HepG2 (cell line): ENCODE data around the gene SORBS2. TPM values are rescaled to one million over a fixed set of nuclear protein-coding genes. Genes with fewer than 3 reads are reported as not detected.
A peak's percentile ranks its signal among the peaks of the same experiment; 100 is the strongest.

Experiments used
- ATAC-seq: fragments of 200-7000 bp; cut with Tn5 transposase; 3 replicates; pipeline ENCODE4 v1.9.1; 2020; ENCODE audit warnings: mild to moderate bottlenecking, moderate library complexity
- BruUV-seq: library from RNA; stranded (reverse); fragments of 400-500 nt; replicated peaks from 2 replicates; lab custom pipeline; 2021; lab: Mats Ljungman, UMichigan
- CTCF ChIA-PET: fragments of 300-600 bp; formaldehyde crosslinking; extraction: SDS; loops from one replicate; lab custom pipeline; 2021; ENCODE audit warnings: low total read pairs, inconsistent platforms, low intra/inter-chr PET ratio; lab: Yijun Ruan, JAX
- POLR2A ChIA-PET: fragments of 350-600 bp; sonication (Branson Sonifier 250); formaldehyde crosslinking; loops from one replicate; lab custom pipeline; 2020; ENCODE audit warnings: antibody characterized with exemption, inconsistent platforms; lab: Yijun Ruan, JAX
- DNase-seq: peaks from one replicate; pipeline ENCODE4 v3.0.0-alpha.2; 2015; ENCODE audit warnings: low spot score
- FAIRE-seq: peaks from 3 replicates; lab custom pipeline; 2011; peaks lifted over from hg19 to GRCh38; lab: Jason Lieb, UNC
- H2AFZ ChIP-seq: one replicate; pipeline ENCODE4 v1.6.1; 2011; ENCODE audit warnings: low read length, inconsistent platforms
- H3K27ac ChIP-seq: fragments of 300-600 bp; 3 replicates; pipeline ENCODE4 v1.8.0; 2011; ENCODE audit warnings: mixed run types, mild to moderate bottlenecking, mixed read lengths, low read length, inconsistent platforms; ENCODE audit not compliant: insufficient read depth; ENCODE audit errors: extremely low read length
- H3K27me3 ChIP-seq, 2 experiments: fragments of 200-600 bp in 1 of 2; 2 replicates in 1 of 2; 3 replicates in 1 of 2; pipeline versions ENCODE4 v1.6.0 to v1.8.0; 2011; ENCODE audit warnings: low read length in 2 of 2, mild to moderate bottlenecking in 2 of 2, moderate library complexity in 2 of 2, inconsistent platforms in 1 of 2; ENCODE audit not compliant: insufficient read depth in 2 of 2, control insufficient read depth in 1 of 2
- H3K36me3 ChIP-seq, 2 experiments: fragments of 200-600 bp in 1 of 2; replicated peaks in 1 of 2; 2 replicates in 1 of 2; 3 replicates in 1 of 2; pipeline versions ENCODE4 v1.5.1 to v1.8.0; 2011; ENCODE audit warnings: low read length in 2 of 2, inconsistent platforms in 1 of 2; ENCODE audit not compliant: insufficient read depth in 2 of 2, control insufficient read depth in 1 of 2
- H3K4me1 ChIP-seq: 2 replicates; pipeline ENCODE4 v1.5.1; 2012; ENCODE audit warnings: low read length, inconsistent platforms; ENCODE audit not compliant: insufficient read depth
- H3K4me2 ChIP-seq: 2 replicates; pipeline ENCODE4 v1.6.0; 2011; ENCODE audit warnings: low read depth, low read length, inconsistent platforms
- H3K4me3 ChIP-seq, 3 experiments: fragments of 200-600 bp in 1 of 3; sonication (generic), shearing (Covaris generic) in 1 of 3; replicated peaks in 1 of 3; 2 replicates each; pipeline ENCODE4 v1.5.1; 2011 to 2016; ENCODE audit warnings: low read length in 3 of 3, inconsistent platforms in 2 of 3, low read depth in 2 of 3, mild to moderate bottlenecking in 2 of 3, control low read depth in 1 of 3, mixed read lengths in 1 of 3; ENCODE audit not compliant: insufficient read depth in 1 of 3
- H3K79me2 ChIP-seq: one replicate; pipeline ENCODE4 v1.6.1; 2011; ENCODE audit warnings: low read length, inconsistent platforms; ENCODE audit not compliant: insufficient read depth
- H3K9ac ChIP-seq: 2 replicates; pipeline ENCODE4 v1.6.0; 2011; ENCODE audit warnings: mild to moderate bottlenecking, low read depth, low read length, inconsistent platforms; ENCODE audit not compliant: insufficient read depth
- H3K9me3 ChIP-seq: 2 replicates; pipeline ENCODE4 v1.5.1; 2012; ENCODE audit warnings: mild to moderate bottlenecking, low read length
- H4K20me1 ChIP-seq: 2 replicates; pipeline ENCODE4 v1.6.0; 2011; ENCODE audit warnings: inconsistent platforms, mild to moderate bottlenecking, low read length, moderate library complexity; ENCODE audit not compliant: insufficient read depth
- ARID5B ChIP-seq: IDR thresholded peaks from 2 replicates; pipeline ENCODE4 v1.4.0; 2020; ENCODE audit warnings: mild to moderate bottlenecking, missing genetic modification reagents
- MTA1 ChIP-seq: sonication (generic); formaldehyde crosslinking; IDR thresholded peaks from 2 replicates; pipeline ENCODE4 v1.4.0; 2020; ENCODE audit warnings: missing genetic modification reagents, mild to moderate bottlenecking, borderline replicate concordance
- WGBS: methylation state at CpG from one replicate; pipeline ENCODE4 v1.1.6; 2017; ENCODE audit warnings: low lambda C conversion rate; 5-methylcytosine and 5-hydroxymethylcytosine counted together
- in situ Hi-C: cut with HindIII; loops from 2 replicates; pipeline ENCODE4 v1.10.0; 2017; ENCODE audit warnings: low pct_unique_long_range_greater_than_20kb; ENCODE audit not compliant: extremely low pct_ligation_motif_present
- intact Hi-C: fragments of 100-400 bp; cut with micrococcal nuclease; formaldehyde crosslinking; loops from one replicate; pipeline ENCODE4 v1.10.0; 2022; ENCODE audit not compliant: unreplicated experiment
- polyA plus RNA-seq, 8 experiments: library from polyadenylated mRNA; depleted of rRNA in 3 of 8; stranded (reverse) in 7 of 8; unstranded in 1 of 8; fragments of >200 nt; fragmentation: Illumina TruSeq in 4 of 8; extraction: Trizol in 4 of 8; gene quantifications; 2 replicates each; pipeline versions ENCODE4 v1.2.1 to v1.2.3, GENCODE V29; 2011 to 2016; ENCODE audit warnings: low read depth in 4 of 8, missing spikeins in 1 of 8, mixed read lengths in 1 of 8; ENCODE audit not compliant: insufficient read depth in 1 of 8
- total RNA-seq, 5 experiments: library from RNA; depleted of rRNA; stranded (reverse); fragments of >200 nt; fragmentation: Illumina TruSeq; extraction: Trizol; gene quantifications; 2 replicates each; pipeline ENCODE4 v1.2.3, GENCODE V29; 2016; ENCODE audit warnings: low read depth in 1 of 5

SORBS2 gene
- total and polyA plus RNA-seq, 2 of the 13 experiments (the other 11 are each of a cell fraction or from before 2014, with no cell fraction given) = 25.0 to 80.5 TPM

- DNase-seq = peak; percentile 17
Measured at GRCh38 chr4:185758807-185759206, 53.2 kb downstream of the SORBS2 start.

More at GRCh38 chr4:185758807-185759206, 53.2 kb downstream of the SORBS2 start:
- in situ Hi-C loops = no loop called here
- intact Hi-C loops = no loop called here
- Histone ChIP-seq H3K9ac (no peak overlapping the region), H3K9me3 (no peaks in the 10 kb centered on the region), H3K36me3 (peaks cover 0 to 12% of the 10 kb centered on the region in 2 experiments; a peak in 2 of 5 replicates), H3K4me2 (no peak overlapping the region), H3K27ac (no peak overlapping the region), H3K4me1 (peaks cover 18% of the 10 kb centered on the region), H3K4me3 (no peak overlapping the region), H3K27me3 (no peaks in the 10 kb centered on the region), H2AFZ (no peak overlapping the region), H3K79me2 (peaks cover 17% of the 10 kb centered on the region), H4K20me1 (no peaks in the 10 kb centered on the region)
- ChIA-PET POLR2A (interaction anchor here (1.1 kb wide), 1 partner anchor 53 kb away, joined by 3 read pairs; the partner anchor contains the start of gene SORBS2), CTCF (no interaction called here)
- FAIRE-seq (no peak), ATAC-seq (peak; percentile 54)
- 68% methylated on average over 2 of the region's 2 CpGs for WGBS
- TF ChIP-seq ARID5B = 0 out of 2 replicates have a peak, but pooled peaks have one; percentile 29
- no peak for TF ChIP-seq MTA1 (CRISPR knock-in tag)
- BruUV-seq = no TSS peak
